Cortex of kidney (tissue), 1 donor: ENCODE measurements around the gene NHSL2.
"Not testable (repeated sequence)": the region's sequence is repeated elsewhere in the genome, so short reads cannot be mapped to it uniquely, and the experiment has no call there.

Experiments
- DNase-seq: peaks from one replicate; lab custom pipeline; 2025; lab: John Stamatoyannopoulos, UW

Gene NHSL2

GRCh38 chrX:72043636-72044035, 133.0 kb downstream of the NHSL2 start:
- no peak for DNase-seq

- no peak for DNase-seq
Observed at GRCh38 chrX:72045141-72045540, 134.5 kb downstream of the NHSL2 start.

GRCh38 chrX:72045552-72046277, 135.1 kb downstream of the NHSL2 start:
- no peak for DNase-seq

- no peak for DNase-seq
Observed at GRCh38 chrX:72046447-72046846, 135.8 kb downstream of the NHSL2 start.

- DNase-seq, result no peak
Observed at GRCh38 chrX:72048510-72049455, 138.1 kb downstream of the NHSL2 start.

- DNase-seq, result no peak
Observed at GRCh38 chrX:72050011-72050410, 139.4 kb downstream of the NHSL2 start.

GRCh38 chrX:72051589-72051988, 140.9 kb downstream of the NHSL2 start:
- DNase-seq, result no peak

- no peak for DNase-seq
Observed at GRCh38 chrX:72052415-72053090, 141.9 kb downstream of the NHSL2 start.

- no peak for DNase-seq
Observed at GRCh38 chrX:72053508-72053907, 142.9 kb downstream of the NHSL2 start.

- no peak for DNase-seq
Observed at GRCh38 chrX:72054779-72055489, 144.3 kb downstream of the NHSL2 start.

GRCh38 chrX:72057331-72057730, 146.7 kb downstream of the NHSL2 start:
- DNase-seq, result no peak

- DNase-seq, result no peak
Observed at GRCh38 chrX:72057849-72058248, 147.2 kb downstream of the NHSL2 start.

GRCh38 chrX:72058346-72058745, 147.7 kb downstream of the NHSL2 start:
- not testable (repeated sequence) for DNase-seq

- DNase-seq, result no peak
Observed at GRCh38 chrX:72060196-72060920, 149.7 kb downstream of the NHSL2 start.

GRCh38 chrX:72060921-72061490, 150.4 kb downstream of the NHSL2 start:
- DNase-seq, result no peak

- DNase-seq, result no peak
Observed at GRCh38 chrX:72062916-72063315, 152.3 kb downstream of the NHSL2 start.

GRCh38 chrX:72069350-72070160, 158.9 kb downstream of the NHSL2 start:
- DNase-seq, result no peak

- no peak for DNase-seq
Observed at GRCh38 chrX:72071213-72071612, 160.6 kb downstream of the NHSL2 start.

- DNase-seq, result no peak
Observed at GRCh38 chrX:72073633-72074032, 163.0 kb downstream of the NHSL2 start.

GRCh38 chrX:72078411-72078810, 167.8 kb downstream of the NHSL2 start:
- DNase-seq, result no peak
